ENCODE results near the gene CD274.
"Not testable (repeated sequence)": the region's sequence is repeated elsewhere in the genome, so short reads cannot be mapped to it uniquely, and the experiment has no call there.

Gene CD274

GRCh38 chr9:5489630-5490490 lies 39.5 kb downstream of the CD274 start:
- peaks cover 7% of the 10 kb centered on the region for H3K36me3 Mint-ChIP-seq (ENCODE audit: low read depth)
- no peak overlapping the region for H3K4me3 Mint-ChIP-seq
- peaks cover 7% of the 10 kb centered on the region for H3K9me3 Mint-ChIP-seq
- H3K27me3 Mint-ChIP-seq (ENCODE audit: low read depth) = no peaks in the 10 kb centered on the region
- H3K27ac Mint-ChIP-seq = no peak overlapping the region
- H3K4me1 Mint-ChIP-seq (ENCODE audit: low read depth) = peaks cover 17% of the 10 kb centered on the region

- H3K27me3 Mint-ChIP-seq (ENCODE audit: low read depth) = no peaks in the 10 kb centered on the region
- peak overlapping the region; percentile 88 for H3K27ac Mint-ChIP-seq
- peaks cover 7% of the 10 kb centered on the region for H3K36me3 Mint-ChIP-seq (ENCODE audit: low read depth)
- peaks cover 7% of the 10 kb centered on the region for H3K9me3 Mint-ChIP-seq
- H3K4me3 Mint-ChIP-seq = peak overlapping the region; percentile 33
- H3K4me1 Mint-ChIP-seq (ENCODE audit: low read depth) = peaks cover 17% of the 10 kb centered on the region
Observed at GRCh38 chr9:5492965-5493678, 42.8 kb downstream of the CD274 start.

GRCh38 chr9:5493679-5494511 lies 43.6 kb downstream of the CD274 start:
- H3K9me3 Mint-ChIP-seq = peaks cover 7% of the 10 kb centered on the region
- peak overlapping the region; percentile 88 for H3K27ac Mint-ChIP-seq
- H3K4me1 Mint-ChIP-seq (ENCODE audit: low read depth) = peaks cover 17% of the 10 kb centered on the region
- H3K4me3 Mint-ChIP-seq = peak overlapping the region; percentile 33
- peaks cover 7% of the 10 kb centered on the region for H3K36me3 Mint-ChIP-seq (ENCODE audit: low read depth)
- peaks cover under 1% of the 10 kb centered on the region for H3K27me3 Mint-ChIP-seq (ENCODE audit: low read depth)

DNA sequence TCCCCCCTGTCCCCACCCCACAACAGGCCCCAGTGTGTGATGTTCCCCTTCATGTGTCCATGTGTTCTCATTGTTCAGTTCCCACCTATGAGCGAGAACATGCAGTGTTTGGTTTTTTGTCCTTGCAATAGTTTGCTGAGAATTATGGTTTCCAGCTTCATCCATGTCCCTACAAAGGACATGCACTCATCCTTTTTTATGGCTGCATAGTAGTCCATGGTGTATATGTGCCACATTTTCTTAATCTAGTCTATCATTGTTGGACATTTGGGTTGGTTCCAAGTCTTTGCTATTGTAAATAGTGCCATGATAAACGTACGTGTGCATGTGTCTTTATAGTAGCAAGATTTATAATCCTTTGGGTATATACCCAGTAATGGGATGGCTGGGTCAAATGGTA lies 44.4 kb downstream of the CD274 start:
- H3K36me3 Mint-ChIP-seq (ENCODE audit: low read depth); H3K27me3 Mint-ChIP-seq (ENCODE audit: low read depth); H3K9me3 Mint-ChIP-seq; H3K27ac Mint-ChIP-seq; H3K4me3 Mint-ChIP-seq: not testable (repeated sequence)
- peaks cover 15% of the 10 kb centered on the region for H3K4me1 Mint-ChIP-seq (ENCODE audit: low read depth)

DNA sequence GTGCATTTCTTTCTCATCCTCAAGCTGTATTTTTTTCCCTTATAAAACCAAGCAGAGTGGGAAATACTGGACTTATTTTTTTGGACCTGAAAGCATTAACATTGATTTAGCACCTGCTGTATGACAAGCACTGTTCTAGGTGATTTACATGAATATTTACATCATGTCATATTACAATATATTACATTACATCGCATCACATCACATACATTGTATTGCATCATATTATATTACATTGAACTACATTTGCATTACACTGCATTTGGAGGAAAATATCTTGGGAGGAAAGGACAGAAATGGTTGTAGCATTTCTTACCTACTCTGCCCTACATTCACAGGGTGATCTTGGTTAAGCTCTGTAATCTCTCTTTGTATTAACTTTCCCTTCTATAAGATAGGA lies 48.8 kb downstream of the CD274 start:
- H3K4me1 Mint-ChIP-seq (ENCODE audit: low read depth) = peaks cover 3% of the 10 kb centered on the region
- peaks cover 15% of the 10 kb centered on the region for H3K36me3 Mint-ChIP-seq (ENCODE audit: low read depth)
- peaks cover 3% of the 10 kb centered on the region for H3K27me3 Mint-ChIP-seq (ENCODE audit: low read depth)
- no peak overlapping the region for H3K27ac Mint-ChIP-seq
- H3K4me3 Mint-ChIP-seq = no peak overlapping the region
- peaks cover 15% of the 10 kb centered on the region for H3K9me3 Mint-ChIP-seq

GRCh38 chr9:5499889-5500398 lies 49.6 kb downstream of the CD274 start:
- H3K9me3 Mint-ChIP-seq = peaks cover 20% of the 10 kb centered on the region
- H3K36me3 Mint-ChIP-seq (ENCODE audit: low read depth) = peaks cover 19% of the 10 kb centered on the region
- H3K27me3 Mint-ChIP-seq (ENCODE audit: low read depth) = peaks cover 3% of the 10 kb centered on the region
- H3K27ac Mint-ChIP-seq = no peak overlapping the region
- no peak overlapping the region for H3K4me3 Mint-ChIP-seq
- H3K4me1 Mint-ChIP-seq (ENCODE audit: low read depth) = peaks cover 6% of the 10 kb centered on the region

DNA sequence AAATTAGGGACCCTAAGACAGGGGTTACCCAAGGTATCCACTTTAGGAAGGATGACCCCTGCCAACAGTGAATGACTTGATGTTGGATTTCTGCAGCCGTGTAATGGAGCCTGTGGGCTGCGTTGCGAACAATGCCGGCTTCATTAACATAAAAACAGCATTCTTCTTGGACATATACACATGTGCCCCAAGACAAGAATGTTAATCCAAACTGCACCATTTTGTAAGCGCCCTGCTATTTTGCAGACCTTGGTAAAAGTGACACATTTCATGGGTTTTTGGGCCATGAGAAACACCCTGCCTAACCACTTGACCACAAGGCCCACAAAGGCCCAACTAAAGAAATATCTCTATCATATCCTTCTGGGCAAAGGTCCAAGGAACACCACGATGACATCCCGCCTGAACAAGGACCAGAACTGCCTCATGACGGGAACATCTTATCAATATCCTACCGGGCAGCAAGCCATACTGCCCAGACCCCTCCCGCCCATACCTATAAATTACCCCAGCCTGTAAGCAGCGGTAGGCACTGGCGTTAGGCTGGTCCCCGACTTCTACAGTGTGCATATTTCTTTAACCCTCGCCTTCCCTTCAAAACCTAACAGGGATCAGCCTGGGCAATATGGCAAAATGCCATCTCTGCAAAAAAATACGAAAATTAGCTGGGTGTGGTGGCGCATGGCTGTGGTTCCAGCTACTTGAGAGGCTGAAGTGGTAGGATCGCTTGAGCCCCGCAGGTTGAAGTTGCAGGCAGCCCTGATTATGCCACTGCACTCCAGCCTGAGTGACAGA lies 50.3 kb downstream of the CD274 start:
- peaks cover 24% of the 10 kb centered on the region for H3K36me3 Mint-ChIP-seq (ENCODE audit: low read depth)
- no peak overlapping the region for H3K27ac Mint-ChIP-seq
- no peak overlapping the region for H3K4me3 Mint-ChIP-seq
- H3K27me3 Mint-ChIP-seq (ENCODE audit: low read depth) = peaks cover 3% of the 10 kb centered on the region
- H3K4me1 Mint-ChIP-seq (ENCODE audit: low read depth) = peaks cover 11% of the 10 kb centered on the region
- H3K9me3 Mint-ChIP-seq = peaks cover 27% of the 10 kb centered on the region

DNA sequence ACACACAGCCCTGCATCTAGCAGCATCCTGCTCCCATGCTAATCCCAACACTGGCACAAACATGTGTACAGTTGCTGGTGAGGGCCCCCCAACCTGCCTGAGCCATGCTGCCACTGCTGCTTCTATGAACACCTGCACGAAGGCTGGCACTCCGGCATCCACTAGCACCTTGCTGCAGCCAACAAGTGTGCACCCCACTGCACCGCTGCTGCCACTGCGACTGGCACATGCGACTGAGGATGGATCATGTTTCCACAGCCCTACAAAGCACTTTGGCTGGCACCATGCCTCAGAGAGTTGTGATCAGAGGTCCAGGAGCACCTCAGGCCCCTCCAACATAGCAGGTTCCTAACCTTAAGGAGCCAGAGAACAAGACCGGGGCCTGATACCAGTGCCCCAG lies 52.2 kb downstream of the CD274 start:
- Mint-ChIP-seq H3K4me1 (ENCODE audit: low read depth) (peaks cover 11% of the 10 kb centered on the region), H3K27ac (no peak overlapping the region), H3K9me3 (peaks cover 36% of the 10 kb centered on the region), H3K27me3 (ENCODE audit: low read depth) (peaks cover 3% of the 10 kb centered on the region), H3K4me3 (no peak overlapping the region), H3K36me3 (ENCODE audit: low read depth) (peaks cover 28% of the 10 kb centered on the region)

GRCh38 chr9:5509573-5509972 lies 59.2 kb downstream of the CD274 start:
- Mint-ChIP-seq H3K27me3 (ENCODE audit: low read depth) (no peaks in the 10 kb centered on the region), H3K4me1 (ENCODE audit: low read depth) (peaks cover 54% of the 10 kb centered on the region), H3K4me3 (peak overlapping the region; percentile 60), H3K27ac (peak overlapping the region; percentile 97), H3K9me3 (peaks cover 22% of the 10 kb centered on the region), H3K36me3 (ENCODE audit: low read depth) (peaks cover 37% of the 10 kb centered on the region)

- H3K27me3 Mint-ChIP-seq (ENCODE audit: low read depth) = no peaks in the 10 kb centered on the region
- peak within 1 kb of the TSS; percentile 97 for H3K27ac Mint-ChIP-seq
- peak within 1 kb of the TSS; percentile 90 for H3K4me3 Mint-ChIP-seq
- H3K4me1 Mint-ChIP-seq (ENCODE audit: low read depth) = peaks cover 46% of the 10 kb centered on the region
- H3K36me3 Mint-ChIP-seq (ENCODE audit: low read depth) = peaks cover 32% of the 10 kb centered on the region
- H3K9me3 Mint-ChIP-seq = peaks cover 13% of the 10 kb centered on the region
Observed at GRCh38 chr9:5510360-5510931, 60.1 kb downstream of the CD274 start, which contains the start of gene PDCD1LG2. Gene PDCD1LG2, plus strand, starts transcription at chr9:5510531. Its CDS starts 12,016 bp downstream, at chr9:5522547.

GRCh38 chr9:5510989-5511388 lies 60.6 kb downstream of the CD274 start:
- peak overlapping the region; percentile 90 for H3K4me3 Mint-ChIP-seq
- peaks cover 46% of the 10 kb centered on the region for H3K4me1 Mint-ChIP-seq (ENCODE audit: low read depth)
- H3K27me3 Mint-ChIP-seq (ENCODE audit: low read depth) = no peaks in the 10 kb centered on the region
- peak overlapping the region; percentile 97 for H3K27ac Mint-ChIP-seq
- H3K9me3 Mint-ChIP-seq = peaks cover 10% of the 10 kb centered on the region
- peaks cover 31% of the 10 kb centered on the region for H3K36me3 Mint-ChIP-seq (ENCODE audit: low read depth)

DNA sequence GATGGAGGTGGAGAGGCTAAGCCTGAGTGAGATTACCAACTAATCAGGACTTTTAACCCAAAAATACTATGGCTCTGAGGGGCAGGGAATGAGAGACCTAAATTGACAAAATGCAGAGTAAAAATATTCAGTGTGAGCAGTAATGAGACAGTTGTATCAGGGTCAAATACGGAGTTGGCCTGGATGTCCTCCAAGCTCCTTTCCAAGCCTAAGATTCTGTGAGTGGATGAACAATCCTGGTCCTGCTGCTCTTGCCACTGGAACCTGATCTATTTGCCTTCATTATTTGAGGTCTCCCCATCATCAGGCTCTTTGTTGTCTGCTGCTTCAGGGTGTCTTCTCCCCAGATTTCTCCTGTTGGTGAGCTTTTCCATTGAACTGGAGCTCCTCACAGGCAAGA lies 61.1 kb downstream of the CD274 start:
- H3K27me3 Mint-ChIP-seq (ENCODE audit: low read depth) = no peaks in the 10 kb centered on the region
- H3K27ac Mint-ChIP-seq = peak overlapping the region; percentile 97
- H3K4me3 Mint-ChIP-seq = peak overlapping the region; percentile 90
- peaks cover 46% of the 10 kb centered on the region for H3K4me1 Mint-ChIP-seq (ENCODE audit: low read depth)
- peaks cover 7% of the 10 kb centered on the region for H3K9me3 Mint-ChIP-seq
- H3K36me3 Mint-ChIP-seq (ENCODE audit: low read depth) = peaks cover 28% of the 10 kb centered on the region

DNA sequence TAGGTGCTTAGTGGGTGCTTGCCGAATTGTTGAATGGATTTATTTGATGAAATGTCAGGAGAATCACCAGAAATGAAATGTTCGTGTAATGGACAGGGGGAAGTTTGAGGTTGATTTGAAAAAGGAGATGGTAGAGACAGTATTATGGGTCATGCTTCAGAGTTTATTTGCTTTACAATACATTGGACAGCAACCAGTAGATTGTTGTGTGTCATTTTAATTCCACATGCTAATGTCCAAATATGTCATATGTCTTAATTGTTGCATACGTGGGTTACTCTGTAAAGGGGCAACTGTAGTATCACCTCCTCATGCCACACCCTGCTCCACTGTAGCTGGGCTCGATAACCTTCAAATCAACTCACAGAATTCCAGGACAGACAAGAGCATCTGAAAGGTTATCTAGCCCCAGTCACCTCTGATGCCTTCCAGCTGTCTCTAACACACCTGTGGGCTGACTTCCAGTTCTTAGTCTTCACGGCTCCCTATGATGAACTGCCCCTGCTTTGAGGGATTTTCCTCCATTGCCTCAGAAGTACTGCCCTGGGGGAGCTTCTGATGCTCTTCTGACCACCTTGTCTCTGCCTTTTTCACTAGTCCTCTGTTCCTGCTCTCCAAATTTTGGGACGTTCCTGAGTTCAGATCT lies 61.7 kb downstream of the CD274 start:
- peaks cover 49% of the 10 kb centered on the region for H3K4me1 Mint-ChIP-seq (ENCODE audit: low read depth)
- H3K9me3 Mint-ChIP-seq = peaks cover 3% of the 10 kb centered on the region
- H3K4me3 Mint-ChIP-seq = peak overlapping the region; percentile 90
- peak overlapping the region; percentile 60 for H3K27ac Mint-ChIP-seq
- H3K27me3 Mint-ChIP-seq (ENCODE audit: low read depth) = no peaks in the 10 kb centered on the region
- H3K36me3 Mint-ChIP-seq (ENCODE audit: low read depth) = peaks cover 31% of the 10 kb centered on the region

Measured in T-helper 1 cell treated with Interleukin-12 subunit alpha and Interleukin-12 subunit beta and Interleukin-4 antibody, amounts not matched to agents 30 μg/mL and 1 μg/mL, for 36 hours (primary cell).